ENCODE data around the gene CCL24. TPM values are rescaled to one million over a fixed set of nuclear protein-coding genes. Genes with fewer than 3 reads are reported as not detected.
"Not testable (repeated sequence)": the region's sequence is repeated elsewhere in the genome, so short reads cannot be mapped to it uniquely, and the experiment has no call there.

Gene CCL24
- polyA plus RNA-seq, 1 donor (not counting 4 experiments of a cell fraction or from before 2014, with no cell fraction given), result not detected

GRCh38 chr7:75858410-75858809 is 44.8 kb upstream of the CCL24 start:
- no peak overlapping the region for H3K27ac ChIP-seq (ENCODE audit: control insufficient read depth, insufficient read depth, low read length)
- H2AFZ ChIP-seq (ENCODE audit: control insufficient read depth, low read length), result no peak overlapping the region
- no peak overlapping the region for H3K4me2 ChIP-seq (ENCODE audit: control insufficient read depth, extremely low read depth, insufficient read depth, low read depth, low read length)
- dilution Hi-C loops (cut with MboI; ENCODE audit: extremely low pct_ligation_motif_present, low sequenced_read_pairs), result no loop called here
- TF ChIP-seq CTCF (optimal IDR thresholded peaks at IDR 0.05 in 1 of 3, IDR thresholded peaks at IDR 0.05 in 1 of 3, conservative IDR thresholded peaks at IDR 0.05 in 1 of 3; ENCODE audit: extremely low read depth in 1 of 3, insufficient read depth in 2 of 3, low read length in 3 of 3), result no peak
- no peak for TF ChIP-seq EZH2 (IDR thresholded peaks at IDR 0.05; ENCODE audit: low read length)
- H3K27me3 ChIP-seq (ENCODE audit: control insufficient read depth, extremely low read depth, insufficient read depth, low read length), result no peaks in the 10 kb centered on the region
- no peaks in the 10 kb centered on the region for H3K36me3 ChIP-seq (ENCODE audit: control insufficient read depth in 2 of 2, extremely low read depth in 1 of 2, insufficient read depth in 2 of 2, low read length in 2 of 2)
- H3K4me3 ChIP-seq (ENCODE audit: control insufficient read depth in 2 of 3, extremely low read depth in 1 of 3, insufficient read depth in 2 of 3, low read depth in 1 of 3, low read length in 3 of 3), result no peak overlapping the region
- H3K4me1 ChIP-seq (ENCODE audit: control insufficient read depth, extremely low read depth, insufficient read depth, low read length), result no peaks in the 10 kb centered on the region
- FAIRE-seq (no peak), DNase-seq (ENCODE audit: low read depth, low spot score) (no peak)
- no peaks in the 10 kb centered on the region for H3K9me3 ChIP-seq (ENCODE audit: control insufficient read depth, low read depth, low read length)
- no peaks in the 10 kb centered on the region for H3K9me1 ChIP-seq (ENCODE audit: control insufficient read depth, extremely low read depth, insufficient read depth, low read length)
- no peaks in the 10 kb centered on the region for H4K20me1 ChIP-seq (ENCODE audit: control insufficient read depth, extremely low read depth, insufficient read depth, low read length)
- H3K79me2 ChIP-seq (ENCODE audit: control insufficient read depth, insufficient read depth, low read length), result no peaks in the 10 kb centered on the region
- no peak overlapping the region for H3K9ac ChIP-seq (ENCODE audit: control insufficient read depth, extremely low read depth, insufficient read depth, low read length)

DNA sequence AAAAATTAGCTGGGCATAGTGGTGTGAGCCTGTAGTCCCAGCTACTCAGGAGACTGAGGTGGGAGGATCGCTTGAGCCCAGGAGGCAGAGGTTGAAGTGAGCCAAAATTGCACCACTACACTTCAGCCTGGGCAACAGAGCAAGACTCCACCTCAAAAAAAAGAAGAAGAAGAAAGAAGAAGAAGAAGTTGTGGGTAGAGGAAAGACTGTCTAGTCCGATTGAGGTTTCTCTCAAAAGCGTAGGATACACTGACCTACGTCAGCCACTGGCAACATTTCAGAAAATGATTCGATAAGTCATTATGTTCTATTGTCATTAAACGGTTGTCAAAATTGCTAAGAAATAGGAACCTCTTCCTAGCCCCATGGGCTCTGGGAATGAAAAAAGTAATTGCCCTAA is 42.9 kb upstream of the CCL24 start:
- Histone ChIP-seq H3K27me3 (ENCODE audit: control insufficient read depth, extremely low read depth, insufficient read depth, low read length) (no peaks in the 10 kb centered on the region), H4K20me1 (ENCODE audit: control insufficient read depth, extremely low read depth, insufficient read depth, low read length) (no peaks in the 10 kb centered on the region), H3K79me2 (ENCODE audit: control insufficient read depth, insufficient read depth, low read length) (no peaks in the 10 kb centered on the region), H3K4me2 (ENCODE audit: control insufficient read depth, extremely low read depth, insufficient read depth, low read depth, low read length) (no peak overlapping the region), H3K27ac (ENCODE audit: control insufficient read depth, insufficient read depth, low read length) (no peak overlapping the region), H3K4me1 (ENCODE audit: control insufficient read depth, extremely low read depth, insufficient read depth, low read length) (no peaks in the 10 kb centered on the region), H3K4me3 (ENCODE audit: control insufficient read depth in 2 of 3, extremely low read depth in 1 of 3, insufficient read depth in 2 of 3, low read depth in 1 of 3, low read length in 3 of 3) (no peak overlapping the region), H3K9me1 (ENCODE audit: control insufficient read depth, extremely low read depth, insufficient read depth, low read length) (no peaks in the 10 kb centered on the region), H3K36me3 (ENCODE audit: control insufficient read depth in 2 of 2, extremely low read depth in 1 of 2, insufficient read depth in 2 of 2, low read length in 2 of 2) (no peaks in the 10 kb centered on the region), H3K9me3 (ENCODE audit: control insufficient read depth, low read depth, low read length) (no peaks in the 10 kb centered on the region), H3K9ac (ENCODE audit: control insufficient read depth, extremely low read depth, insufficient read depth, low read length) (no peak overlapping the region), H2AFZ (ENCODE audit: control insufficient read depth, low read length) (no peak overlapping the region)
- FAIRE-seq (no peak), DNase-seq (ENCODE audit: low read depth, low spot score) (no peak)
- no peak for TF ChIP-seq CTCF (optimal IDR thresholded peaks at IDR 0.05 in 1 of 3, IDR thresholded peaks at IDR 0.05 in 1 of 3, conservative IDR thresholded peaks at IDR 0.05 in 1 of 3; ENCODE audit: extremely low read depth in 1 of 3, insufficient read depth in 2 of 3, low read length in 3 of 3)
- dilution Hi-C loops (cut with MboI; ENCODE audit: extremely low pct_ligation_motif_present, low sequenced_read_pairs), result no loop called here

DNA sequence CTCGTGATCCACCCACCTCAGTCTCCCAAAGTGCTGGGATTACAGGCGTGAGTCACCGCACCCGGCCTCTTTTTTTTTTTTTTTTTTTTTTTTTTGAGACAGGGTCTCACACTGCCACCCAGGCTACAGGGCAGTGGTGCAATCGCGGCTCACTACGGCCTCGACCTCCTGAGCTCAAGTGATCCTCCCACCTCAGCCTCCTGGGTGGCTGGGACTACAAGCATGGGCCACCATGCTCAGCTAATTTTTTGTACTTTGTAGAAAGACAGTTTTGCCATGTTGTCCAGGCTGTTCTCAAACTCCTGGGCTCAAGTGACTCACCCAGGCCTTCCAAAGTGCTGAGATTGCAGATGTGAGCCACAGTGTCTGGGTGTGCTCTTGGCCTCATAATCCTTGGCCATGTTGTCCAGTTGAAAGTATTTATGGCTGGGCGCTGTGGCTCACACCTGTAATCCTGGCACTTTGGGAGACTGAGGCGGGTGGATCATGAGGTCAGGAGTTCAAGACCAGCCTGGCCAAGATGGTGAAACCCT is 41.3 kb upstream of the CCL24 start:
- H3K4me3 ChIP-seq (ENCODE audit: control insufficient read depth in 2 of 3, extremely low read depth in 1 of 3, insufficient read depth in 2 of 3, low read depth in 1 of 3, low read length in 3 of 3); H3K4me2 ChIP-seq (ENCODE audit: control insufficient read depth, extremely low read depth, insufficient read depth, low read depth, low read length); H4K20me1 ChIP-seq (ENCODE audit: control insufficient read depth, extremely low read depth, insufficient read depth, low read length); H3K4me1 ChIP-seq (ENCODE audit: control insufficient read depth, extremely low read depth, insufficient read depth, low read length); DNase-seq (ENCODE audit: low read depth, low spot score); dilution Hi-C loops (cut with MboI; ENCODE audit: extremely low pct_ligation_motif_present, low sequenced_read_pairs); H3K27ac ChIP-seq (ENCODE audit: control insufficient read depth, insufficient read depth, low read length); H3K9me3 ChIP-seq (ENCODE audit: control insufficient read depth, low read depth, low read length); H3K27me3 ChIP-seq (ENCODE audit: control insufficient read depth, extremely low read depth, insufficient read depth, low read length); H2AFZ ChIP-seq (ENCODE audit: control insufficient read depth, low read length); H3K79me2 ChIP-seq (ENCODE audit: control insufficient read depth, insufficient read depth, low read length); H3K36me3 ChIP-seq (ENCODE audit: control insufficient read depth in 2 of 2, extremely low read depth in 1 of 2, insufficient read depth in 2 of 2, low read length in 2 of 2); FAIRE-seq; H3K9ac ChIP-seq (ENCODE audit: control insufficient read depth, extremely low read depth, insufficient read depth, low read length); H3K9me1 ChIP-seq (ENCODE audit: control insufficient read depth, extremely low read depth, insufficient read depth, low read length): not testable (repeated sequence)
